Hepatocyte (in vitro differentiated cells): ENCODE data around the gene GLMP.

Experiments
- CTCF ChIP-seq: fragments of 200-600 bp; sonication (generic); IDR thresholded peaks from 2 replicates; pipeline ENCODE4 v1.5.1; 2016; ENCODE audit warnings: antibody characterized with exemption, mild to moderate bottlenecking; ENCODE audit not compliant: poor library complexity
- EZH2 ChIP-seq: fragments of 200-600 bp; sonication (generic); IDR thresholded peaks from 2 replicates; pipeline ENCODE4 v1.6.1; 2016; ENCODE audit warnings: antibody characterized with exemption, mild to moderate bottlenecking, borderline replicate concordance
- EZH2phosphoT487 ChIP-seq: fragments of 200-600 bp; sonication (generic); IDR thresholded peaks from one replicate; pipeline ENCODE4 v1.6.1; 2018; ENCODE audit warnings: antibody characterized with exemption, mild to moderate bottlenecking, low read depth, moderate library complexity; ENCODE audit not compliant: unreplicated experiment, severe bottlenecking

GRCh38 chr1:156342166-156342955 lies 46.9 kb upstream of the GLMP start:
- no peak for TF ChIP-seq CTCF
- no peak for TF ChIP-seq EZH2
- no peak for TF ChIP-seq EZH2phosphoT487
